RWPE2 (cell line): Measurements from ENCODE around the gene RAB3B.

Source experiments
- ATAC-seq: fragments of 200-7000 bp; cut with Tn5 transposase; 3 replicates; pipeline ENCODE4 v1.9.1; 2021; ENCODE audit warnings: low read depth
- DNase-seq: peaks from one replicate; pipeline ENCODE4 v3.0.0-alpha.2; 2020; ENCODE audit warnings: low spot score
- H3K27ac ChIP-seq: fragments of 450-650 bp; 2 replicates; pipeline ENCODE4 v1.5.1; 2017; ENCODE audit warnings: mild to moderate bottlenecking; ENCODE audit not compliant: poor library complexity, severe bottlenecking
- H3K27me3 ChIP-seq: fragments of 250-450 bp; sonication (Bioruptor Pico); 2 replicates; pipeline ENCODE4 v1.5.1; 2021; ENCODE audit warnings: mild to moderate bottlenecking, moderate library complexity; ENCODE audit not compliant: insufficient read depth, poor library complexity, severe bottlenecking
- H3K36me3 ChIP-seq: fragments of 250-450 bp; sonication (Bioruptor Pico); 2 replicates; pipeline ENCODE4 v1.5.1; 2020; ENCODE audit warnings: low read depth, mild to moderate bottlenecking, moderate library complexity
- H3K4me1 ChIP-seq: fragments of 250-450 bp; sonication (Bioruptor Pico); 2 replicates; pipeline ENCODE4 v1.5.1; 2021; ENCODE audit warnings: mild to moderate bottlenecking, moderate library complexity; ENCODE audit not compliant: insufficient read depth, poor library complexity, severe bottlenecking
- H3K4me3 ChIP-seq: fragments of 250-450 bp; sonication (Bioruptor Pico); 2 replicates; pipeline ENCODE4 v1.5.1; 2021; ENCODE audit warnings: mild to moderate bottlenecking, moderate library complexity; ENCODE audit not compliant: severe bottlenecking
- H3K9me3 ChIP-seq: fragments of 250-450 bp; sonication (Bioruptor Pico); 2 replicates; pipeline ENCODE4 v1.5.1; 2021; ENCODE audit warnings: mild to moderate bottlenecking, moderate library complexity; ENCODE audit not compliant: severe bottlenecking
- CTCF ChIP-seq: fragments of 450-650 bp; IDR thresholded peaks from one replicate; pipeline ENCODE4 v1.5.1; 2017; ENCODE audit warnings: mild to moderate bottlenecking, moderate library complexity; ENCODE audit not compliant: poor library complexity, severe bottlenecking

The RAB3B gene

DNA sequence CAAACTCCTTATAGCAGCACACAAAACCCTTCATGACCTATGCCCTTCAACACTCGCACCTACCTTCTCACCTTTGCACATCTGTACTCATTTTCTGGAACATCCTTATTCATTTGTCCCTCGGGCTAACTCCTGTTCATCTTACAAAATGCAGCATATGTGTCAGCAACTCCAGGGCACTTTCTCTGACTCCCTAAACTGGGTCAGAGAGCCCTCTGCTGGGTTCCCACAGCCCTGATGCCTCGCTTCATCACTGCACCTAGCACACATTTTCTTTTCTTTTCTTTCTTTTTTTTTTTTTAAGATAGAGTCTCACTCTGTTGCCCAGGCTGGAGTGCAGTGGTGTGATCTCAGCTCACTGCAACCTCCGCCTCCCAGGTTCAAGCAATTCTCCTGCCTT is 54.0 kb downstream of the RAB3B start:
- TF ChIP-seq CTCF = peak; percentile 53
- peak; percentile 76 for ATAC-seq
- DNase-seq = no peak
- Histone ChIP-seq H3K4me1 (peaks cover 4% of the 10 kb centered on the region), H3K27me3 (no peaks in the 10 kb centered on the region), H3K4me3 (no peak overlapping the region), H3K27ac (no peak overlapping the region), H3K36me3 (peaks cover 1% of the 10 kb centered on the region; the same call in 1 of the 2 replicates), H3K9me3 (peaks cover 5% of the 10 kb centered on the region)

GRCh38 chr1:51933344-51933743 is 57.2 kb downstream of the RAB3B start:
- DNase-seq = no peak
- H3K36me3 ChIP-seq = no peaks in the 10 kb centered on the region; the same call in 1 of the 2 replicates

DNA sequence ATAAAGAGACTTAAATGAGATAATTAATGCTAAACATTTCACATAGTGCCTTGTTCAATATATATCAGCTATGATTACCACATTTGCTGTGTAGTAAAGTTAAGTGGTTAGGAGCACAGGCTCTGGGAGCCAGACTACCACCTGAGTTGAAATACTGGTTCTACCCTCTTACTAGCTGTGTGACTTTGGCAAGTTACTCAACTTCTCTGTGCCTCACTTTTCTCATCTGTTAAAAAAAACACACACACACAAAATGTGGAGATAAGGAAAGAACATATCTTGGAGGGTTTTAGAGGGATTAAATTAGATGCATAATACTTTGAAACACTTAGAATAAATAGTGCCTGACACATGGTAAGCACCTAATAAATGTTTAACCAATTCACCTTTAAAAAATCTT is 60.2 kb downstream of the RAB3B start:
- H3K27me3 ChIP-seq = no peaks in the 10 kb centered on the region
- no peaks in the 10 kb centered on the region for H3K36me3 ChIP-seq
- no peaks in the 10 kb centered on the region for H3K9me3 ChIP-seq
- DNase-seq (no peak), ATAC-seq (no peak)
- no peak for TF ChIP-seq CTCF
- H3K27ac ChIP-seq = no peak overlapping the region
- H3K4me1 ChIP-seq = no peaks in the 10 kb centered on the region
- H3K4me3 ChIP-seq = no peak overlapping the region

More at GRCh38 chr1:51933344-51933743, 57.2 kb downstream of the RAB3B start:
- no peak for TF ChIP-seq CTCF
- Histone ChIP-seq H3K4me3 (no peak overlapping the region), H3K27ac (no peak overlapping the region), H3K27me3 (no peaks in the 10 kb centered on the region), H3K9me3 (no peaks in the 10 kb centered on the region), H3K4me1 (peaks cover 4% of the 10 kb centered on the region)
- ATAC-seq = no peak

GRCh38 chr1:51928896-51929295 is 61.6 kb downstream of the RAB3B start:
- no peak for TF ChIP-seq CTCF
- Histone ChIP-seq H3K27me3 (no peaks in the 10 kb centered on the region), H3K27ac (no peak overlapping the region), H3K9me3 (no peaks in the 10 kb centered on the region), H3K36me3 (no peaks in the 10 kb centered on the region), H3K4me1 (no peaks in the 10 kb centered on the region), H3K4me3 (no peak overlapping the region)
- ATAC-seq (no peak), DNase-seq (no peak)

GRCh38 chr1:51927029-51927428 is 63.5 kb downstream of the RAB3B start:
- no peak for TF ChIP-seq CTCF
- DNase-seq = no peak
- H3K4me1 ChIP-seq = no peaks in the 10 kb centered on the region
- ATAC-seq = no peak
- no peak overlapping the region for H3K4me3 ChIP-seq
- no peaks in the 10 kb centered on the region for H3K36me3 ChIP-seq
- H3K27me3 ChIP-seq = no peaks in the 10 kb centered on the region
- H3K27ac ChIP-seq = no peak overlapping the region
- H3K9me3 ChIP-seq = no peaks in the 10 kb centered on the region
